Panc1 (cell line): ENCODE measurements around the gene GPBAR1. TPM values are rescaled to one million over a fixed set of nuclear protein-coding genes. Genes with fewer than 3 reads are reported as not detected.

Experiments used
- ATAC-seq: fragments of 200-7000 bp; cut with Tn5 transposase; 2 replicates; pipeline ENCODE4 v1.9.1; 2020; ENCODE audit warnings: mild to moderate bottlenecking, moderate library complexity
- BruUV-seq: library from RNA; stranded (reverse); fragments of 400-500 nt; replicated peaks from 2 replicates; lab custom pipeline; 2021; lab: Mats Ljungman, UMichigan
- CTCF ChIA-PET: fragments of 300-600 bp; sonication (Branson Sonifier 250); formaldehyde crosslinking; loops from one replicate; lab custom pipeline; 2022; ENCODE audit warnings: antibody characterized with exemption; lab: Charles Lee
- POLR2A ChIA-PET: fragments of 300-600 bp; sonication (Branson Sonifier 250); formaldehyde crosslinking; loops from one replicate; lab custom pipeline; 2022; ENCODE audit warnings: antibody characterized with exemption; lab: Charles Lee
- DNase-seq: peaks from one replicate; pipeline ENCODE4 v3.0.0-alpha.2; 2010; ENCODE audit warnings: low read depth, low spot score
- H3K27ac ChIP-seq: 2 replicates; pipeline ENCODE4 v1.5.1; 2011; ENCODE audit warnings: mild to moderate bottlenecking, low read length, inconsistent platforms
- H3K27me3 ChIP-seq: fragments of 200-500 bp; sonication (Bioruptor generic); 2 replicates; pipeline ENCODE4 v1.6.0; 2014; ENCODE audit warnings: low read length, inconsistent platforms; ENCODE audit not compliant: control insufficient read depth, insufficient read depth
- H3K36me3 ChIP-seq: fragments of 200-500 bp; sonication (Bioruptor generic); 2 replicates; pipeline ENCODE4 v1.5.1; 2014; ENCODE audit warnings: inconsistent platforms, mild to moderate bottlenecking, low read length, moderate library complexity; ENCODE audit not compliant: control insufficient read depth, insufficient read depth
- H3K4me1 ChIP-seq: 2 replicates; pipeline ENCODE4 v1.5.1; 2011; ENCODE audit warnings: inconsistent platforms, mild to moderate bottlenecking, low read length, moderate library complexity; ENCODE audit not compliant: control insufficient read depth, insufficient read depth
- H3K4me3 ChIP-seq, 2 experiments: 2 replicates each; pipeline ENCODE4 v1.5.1; 2011 to 2012; ENCODE audit warnings: low read depth in 2 of 2, low read length in 2 of 2, mild to moderate bottlenecking in 2 of 2, inconsistent platforms in 1 of 2, moderate library complexity in 1 of 2
- H3K9me3 ChIP-seq: fragments of 200-500 bp; sonication (Bioruptor generic); 2 replicates; pipeline ENCODE4 v1.5.1; 2014; ENCODE audit warnings: low read depth, mild to moderate bottlenecking, inconsistent platforms, low read length, moderate library complexity; ENCODE audit not compliant: control insufficient read depth, insufficient read depth
- POLR2AphosphoS5 ChIP-seq: IDR thresholded peaks from 2 replicates; pipeline ENCODE4 v1.6.1; 2012; ENCODE audit warnings: mild to moderate bottlenecking, low read depth, low read length, moderate library complexity
- SIN3A ChIP-seq: IDR thresholded peaks from 2 replicates; pipeline ENCODE4 v1.6.1; 2012; ENCODE audit warnings: low read depth, mild to moderate bottlenecking, low read length, moderate library complexity, borderline replicate concordance; ENCODE audit not compliant: insufficient read depth
- TCF7L2 ChIP-seq: IDR thresholded peaks from 2 replicates; pipeline ENCODE4 v1.6.1; 2011; ENCODE audit warnings: mild to moderate bottlenecking, low read depth, low read length, inconsistent platforms
- in situ Hi-C: cut with HindIII; loops from 2 replicates; pipeline ENCODE4 v1.10.0; 2016; ENCODE audit warnings: low sequenced_read_pairs, low pct_unique_long_range_greater_than_20kb
- intact Hi-C: fragments of 100-400 bp; cut with micrococcal nuclease; formaldehyde crosslinking; loops from one replicate; pipeline ENCODE4 v1.10.0; 2022; ENCODE audit not compliant: unreplicated experiment
- total RNA-seq: library from RNA; stranded (reverse); gene quantifications from one replicate; pipeline ENCODE4 v1.2.1, GENCODE V29; 2021; ENCODE audit not compliant: unreplicated experiment
- TF ChIP-seq, protein P1 (sequence below), 2 experiments: IDR thresholded peaks; 2 replicates each; pipeline ENCODE4 v1.6.1; 2011 to 2012; ENCODE audit warnings: low read depth in 2 of 2, control low read depth in 1 of 2, low read length in 1 of 2, mild to moderate bottlenecking in 1 of 2, moderate library complexity in 1 of 2; ENCODE audit not compliant: insufficient read depth in 1 of 2
- TF ChIP-seq, protein P2 (sequence below): fragments of 450-650 bp; IDR thresholded peaks from 2 replicates; pipeline ENCODE4 v1.5.1; 2017; ENCODE audit warnings: mild to moderate bottlenecking

Gene GPBAR1
- total RNA-seq, 1 experiment from 2014 or later, result 0.18 TPM

DNA sequence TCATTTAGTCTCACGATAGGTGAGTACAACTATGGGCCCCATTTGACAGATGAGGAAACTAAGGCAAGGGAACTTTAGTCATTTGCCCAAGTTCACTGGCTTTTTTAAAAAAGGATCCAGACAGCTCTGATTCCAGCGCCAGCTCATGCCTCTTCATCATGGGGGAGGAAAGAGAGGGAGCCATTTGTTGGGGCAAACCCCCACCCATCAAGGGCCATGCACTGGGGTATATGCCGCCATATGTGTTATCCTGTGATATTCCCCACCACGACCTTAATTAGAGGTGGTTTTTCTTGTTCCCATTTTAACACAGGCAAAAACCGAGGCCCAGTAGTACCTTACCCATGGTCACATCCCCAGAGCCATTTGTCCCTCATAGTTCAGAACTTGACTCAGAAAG, 649 bp upstream of the GPBAR1 start:
- no peak for DNase-seq
- intact Hi-C loops (no loop called here), in situ Hi-C loops (no loop called here)
- no peak overlapping the region for H3K27ac ChIP-seq
- ChIA-PET CTCF (no interaction called here), POLR2A (interaction anchor here (0.6 kb wide), 1 partner anchor 27 kb away, joined by 3 read pairs; no protein-coding TSS in a partner anchor)
- H3K9me3 ChIP-seq, result no peaks in the 10 kb centered on the region
- H3K4me1 ChIP-seq, result peaks cover 8% of the 10 kb centered on the region; the same call in 1 of the 2 replicates
- TF ChIP-seq, protein P1, sequence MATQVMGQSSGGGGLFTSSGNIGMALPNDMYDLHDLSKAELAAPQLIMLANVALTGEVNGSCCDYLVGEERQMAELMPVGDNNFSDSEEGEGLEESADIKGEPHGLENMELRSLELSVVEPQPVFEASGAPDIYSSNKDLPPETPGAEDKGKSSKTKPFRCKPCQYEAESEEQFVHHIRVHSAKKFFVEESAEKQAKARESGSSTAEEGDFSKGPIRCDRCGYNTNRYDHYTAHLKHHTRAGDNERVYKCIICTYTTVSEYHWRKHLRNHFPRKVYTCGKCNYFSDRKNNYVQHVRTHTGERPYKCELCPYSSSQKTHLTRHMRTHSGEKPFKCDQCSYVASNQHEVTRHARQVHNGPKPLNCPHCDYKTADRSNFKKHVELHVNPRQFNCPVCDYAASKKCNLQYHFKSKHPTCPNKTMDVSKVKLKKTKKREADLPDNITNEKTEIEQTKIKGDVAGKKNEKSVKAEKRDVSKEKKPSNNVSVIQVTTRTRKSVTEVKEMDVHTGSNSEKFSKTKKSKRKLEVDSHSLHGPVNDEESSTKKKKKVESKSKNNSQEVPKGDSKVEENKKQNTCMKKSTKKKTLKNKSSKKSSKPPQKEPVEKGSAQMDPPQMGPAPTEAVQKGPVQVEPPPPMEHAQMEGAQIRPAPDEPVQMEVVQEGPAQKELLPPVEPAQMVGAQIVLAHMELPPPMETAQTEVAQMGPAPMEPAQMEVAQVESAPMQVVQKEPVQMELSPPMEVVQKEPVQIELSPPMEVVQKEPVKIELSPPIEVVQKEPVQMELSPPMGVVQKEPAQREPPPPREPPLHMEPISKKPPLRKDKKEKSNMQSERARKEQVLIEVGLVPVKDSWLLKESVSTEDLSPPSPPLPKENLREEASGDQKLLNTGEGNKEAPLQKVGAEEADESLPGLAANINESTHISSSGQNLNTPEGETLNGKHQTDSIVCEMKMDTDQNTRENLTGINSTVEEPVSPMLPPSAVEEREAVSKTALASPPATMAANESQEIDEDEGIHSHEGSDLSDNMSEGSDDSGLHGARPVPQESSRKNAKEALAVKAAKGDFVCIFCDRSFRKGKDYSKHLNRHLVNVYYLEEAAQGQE (IDR thresholded peaks at IDR 0.05; ENCODE audit: insufficient read depth in 1 of 2, low read depth in 2 of 2, low read length in 1 of 2), result no peak
- TF ChIP-seq, protein P2, sequence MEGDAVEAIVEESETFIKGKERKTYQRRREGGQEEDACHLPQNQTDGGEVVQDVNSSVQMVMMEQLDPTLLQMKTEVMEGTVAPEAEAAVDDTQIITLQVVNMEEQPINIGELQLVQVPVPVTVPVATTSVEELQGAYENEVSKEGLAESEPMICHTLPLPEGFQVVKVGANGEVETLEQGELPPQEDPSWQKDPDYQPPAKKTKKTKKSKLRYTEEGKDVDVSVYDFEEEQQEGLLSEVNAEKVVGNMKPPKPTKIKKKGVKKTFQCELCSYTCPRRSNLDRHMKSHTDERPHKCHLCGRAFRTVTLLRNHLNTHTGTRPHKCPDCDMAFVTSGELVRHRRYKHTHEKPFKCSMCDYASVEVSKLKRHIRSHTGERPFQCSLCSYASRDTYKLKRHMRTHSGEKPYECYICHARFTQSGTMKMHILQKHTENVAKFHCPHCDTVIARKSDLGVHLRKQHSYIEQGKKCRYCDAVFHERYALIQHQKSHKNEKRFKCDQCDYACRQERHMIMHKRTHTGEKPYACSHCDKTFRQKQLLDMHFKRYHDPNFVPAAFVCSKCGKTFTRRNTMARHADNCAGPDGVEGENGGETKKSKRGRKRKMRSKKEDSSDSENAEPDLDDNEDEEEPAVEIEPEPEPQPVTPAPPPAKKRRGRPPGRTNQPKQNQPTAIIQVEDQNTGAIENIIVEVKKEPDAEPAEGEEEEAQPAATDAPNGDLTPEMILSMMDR, result no peak
- TF ChIP-seq TCF7L2, result no peak
- TF ChIP-seq SIN3A, result no peak
- TF ChIP-seq POLR2AphosphoS5, result no peak
- BruUV-seq, result no TSS peak
- ATAC-seq, result no peak
- H3K36me3 ChIP-seq, result peaks cover 7% of the 10 kb centered on the region; the same call in 1 of the 2 replicates
- H3K27me3 ChIP-seq, result no peaks in the 10 kb centered on the region
- no peak overlapping the region for H3K4me3 ChIP-seq

DNA sequence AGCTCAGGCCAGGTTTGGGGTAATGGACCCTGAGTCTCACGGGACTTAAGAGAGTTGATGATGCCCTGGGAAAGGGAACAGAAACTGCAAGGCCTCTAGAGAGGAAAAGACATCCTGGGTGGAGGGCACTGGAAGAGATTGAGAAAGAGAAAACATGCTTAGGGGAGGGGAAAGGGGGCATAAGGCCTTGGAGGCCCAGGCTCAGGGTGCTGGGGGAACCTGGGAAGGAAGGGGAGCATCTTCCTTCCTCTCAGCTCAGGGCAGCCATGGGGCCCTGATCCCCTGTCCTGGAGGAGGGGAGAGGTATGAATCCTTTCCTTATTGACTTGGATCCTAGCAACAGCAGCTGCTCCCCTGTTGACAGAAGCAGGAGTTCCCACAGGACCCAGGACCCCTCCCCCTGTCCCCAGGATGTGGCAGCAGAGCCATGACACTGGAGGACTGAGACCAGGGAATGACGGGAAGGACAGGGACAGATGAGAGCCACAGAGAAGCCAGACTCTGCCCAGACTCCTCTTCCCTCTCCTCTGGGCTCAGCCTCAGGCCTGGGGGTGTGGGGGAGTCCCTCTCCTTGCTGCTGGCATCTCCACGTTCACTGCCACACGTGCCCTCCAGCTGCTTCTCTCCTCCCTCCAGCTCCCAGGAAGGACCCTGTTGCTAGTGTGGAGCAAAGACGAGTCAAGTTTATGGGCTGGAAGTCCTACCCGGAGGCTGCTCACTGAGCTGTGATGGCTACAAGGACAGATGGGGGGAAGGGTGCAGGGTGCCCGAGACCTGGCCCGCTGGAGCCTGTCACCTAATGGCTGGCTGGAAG, 815 bp downstream of the GPBAR1 start:
- ChIA-PET CTCF (no interaction called here), POLR2A (no interaction called here)
- in situ Hi-C loops (no loop called here), intact Hi-C loops (no loop called here)
- Histone ChIP-seq H3K27ac (no peak overlapping the region), H3K4me1 (peaks cover 8% of the 10 kb centered on the region; the same call in 1 of the 2 replicates), H3K36me3 (peaks cover 2% of the 10 kb centered on the region; the same call in 1 of the 2 replicates), H3K9me3 (no peaks in the 10 kb centered on the region), H3K4me3 (no peak overlapping the region), H3K27me3 (no peaks in the 10 kb centered on the region)
- TF ChIP-seq TCF7L2 (no peak), SIN3A (no peak), POLR2AphosphoS5 (no peak)
- TF ChIP-seq, protein P2, result no peak
- TF ChIP-seq, protein P1 (IDR thresholded peaks at IDR 0.05; ENCODE audit: insufficient read depth in 1 of 2, low read depth in 2 of 2, low read length in 1 of 2), result no peak
- no TSS peak for BruUV-seq
- DNase-seq (no peak), ATAC-seq (peak; percentile 5; the same call in 1 of the 2 replicates)
